ENCODE measurements around the gene KSR1.
"Not testable (repeated sequence)": the region's sequence is repeated elsewhere in the genome, so short reads cannot be mapped to it uniquely, and the experiment has no call there.

KSR1 gene

GRCh38 chr17:27610304-27610677 lies 154.0 kb downstream of the KSR1 start:
- DNase-seq (ENCODE audit: low spot score): no peak

DNA sequence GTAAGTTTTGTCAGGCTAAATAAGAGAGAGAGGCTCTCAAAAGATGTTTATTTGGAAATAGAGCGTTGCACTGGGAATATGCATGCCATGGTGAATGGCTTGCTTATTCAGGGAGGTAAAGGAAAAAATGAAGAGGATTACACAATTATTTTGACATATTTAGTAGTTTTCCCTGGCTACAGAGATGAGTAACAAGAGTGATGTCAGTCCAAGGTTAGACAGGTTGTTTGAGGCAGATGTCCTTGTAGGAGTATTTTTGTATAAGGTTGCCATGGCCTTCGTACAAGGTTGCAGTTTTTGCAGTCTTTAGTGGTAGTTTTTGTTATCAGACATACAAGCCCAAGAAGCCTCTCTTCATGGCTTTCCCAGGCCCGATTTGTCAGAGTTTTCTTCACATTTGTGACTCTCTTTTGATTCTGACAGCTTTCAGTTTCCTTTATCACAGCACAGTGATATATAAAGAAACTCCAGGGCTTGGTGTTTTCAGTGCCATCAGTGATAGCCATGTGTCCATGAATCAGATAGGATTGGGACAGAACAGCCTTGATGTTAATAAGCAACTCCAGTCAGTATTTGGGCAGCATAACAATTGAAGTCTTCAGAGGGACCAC lies 156.0 kb downstream of the KSR1 start:
- DNase-seq (ENCODE audit: low spot score): no peak

GRCh38 chr17:27613433-27613832 lies 157.2 kb downstream of the KSR1 start:
- no peak for DNase-seq (ENCODE audit: low spot score)

- DNase-seq (ENCODE audit: low spot score): no peak
Observed at GRCh38 chr17:27615121-27615520, 158.9 kb downstream of the KSR1 start.

DNA sequence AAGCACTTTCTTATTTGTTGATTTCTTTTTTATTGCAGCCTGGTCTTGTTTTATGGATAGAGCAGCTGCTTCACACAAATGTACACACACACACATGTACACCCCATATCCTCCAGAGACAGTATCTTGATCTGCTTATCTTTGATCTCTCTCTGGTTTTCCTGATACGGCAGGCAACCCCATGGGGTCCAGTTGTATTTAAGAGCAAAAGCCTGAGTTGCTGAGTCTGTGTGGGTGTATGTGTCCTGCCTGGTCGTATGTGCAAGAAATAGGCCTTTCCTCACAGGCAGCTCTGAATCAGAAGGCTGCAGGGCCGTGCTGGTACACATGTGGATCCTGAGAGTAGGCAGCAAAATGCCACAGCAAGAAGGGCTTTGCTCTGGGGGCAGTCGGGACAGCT lies 160.2 kb downstream of the KSR1 start:
- no peak for DNase-seq (ENCODE audit: low spot score)

- DNase-seq (ENCODE audit: low spot score): no peak
Observed at GRCh38 chr17:27618417-27618816, 162.2 kb downstream of the KSR1 start.

- no peak for DNase-seq (ENCODE audit: low spot score)
Observed at GRCh38 chr17:27620721-27621120, 164.5 kb downstream of the KSR1 start.

DNA sequence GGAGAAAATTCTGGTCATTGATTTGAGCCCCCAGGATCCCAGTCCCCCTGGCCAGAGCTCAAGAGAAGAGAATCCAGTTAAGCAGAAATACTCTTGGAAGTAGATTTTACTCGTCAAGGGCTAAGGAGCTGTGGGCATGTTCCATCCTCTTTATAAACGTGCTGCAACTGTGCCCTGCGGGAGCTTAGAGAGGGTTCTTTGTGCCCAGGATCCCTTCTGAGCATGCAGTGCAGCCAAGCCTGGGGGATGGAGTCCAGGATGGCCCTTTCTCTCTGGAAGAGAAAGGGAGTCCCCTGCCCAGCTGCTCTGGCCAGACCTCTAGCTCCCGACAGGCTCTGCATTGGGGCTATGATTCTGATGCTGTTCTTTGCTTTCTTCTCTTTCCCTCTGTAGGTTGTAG lies 165.3 kb downstream of the KSR1 start:
- no peak for DNase-seq (ENCODE audit: low spot score)

DNA sequence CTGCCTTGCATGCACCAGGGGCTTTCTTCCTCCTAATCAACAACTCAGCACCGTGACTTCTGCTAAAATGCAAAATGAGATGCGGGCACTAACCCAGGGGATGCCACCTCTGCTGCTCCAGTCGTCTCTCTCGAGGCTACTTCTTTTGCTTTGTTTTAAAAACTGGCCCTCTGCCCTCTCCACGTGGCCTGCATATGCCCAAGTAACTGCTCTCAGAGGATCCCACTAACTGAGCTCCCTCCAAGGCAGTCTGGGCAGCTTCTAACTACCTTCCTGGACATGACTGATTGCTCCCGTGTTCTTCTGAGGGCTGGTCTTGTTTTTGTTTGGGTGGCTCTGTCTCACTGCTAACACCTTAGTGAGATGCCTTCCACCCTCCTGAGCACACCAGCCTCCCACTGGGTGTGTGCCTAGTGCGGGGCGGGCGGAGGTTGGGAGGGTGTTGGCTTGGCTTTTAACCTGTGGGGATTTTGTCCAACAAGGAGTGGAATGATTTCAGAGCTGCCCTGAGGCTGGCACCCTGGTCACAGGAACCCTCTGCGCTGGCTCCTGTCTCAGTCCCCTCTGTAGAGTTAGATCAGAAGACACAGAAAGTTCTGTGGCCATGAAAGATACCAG lies 165.8 kb downstream of the KSR1 start:
- DNase-seq (ENCODE audit: low spot score): no peak

DNA sequence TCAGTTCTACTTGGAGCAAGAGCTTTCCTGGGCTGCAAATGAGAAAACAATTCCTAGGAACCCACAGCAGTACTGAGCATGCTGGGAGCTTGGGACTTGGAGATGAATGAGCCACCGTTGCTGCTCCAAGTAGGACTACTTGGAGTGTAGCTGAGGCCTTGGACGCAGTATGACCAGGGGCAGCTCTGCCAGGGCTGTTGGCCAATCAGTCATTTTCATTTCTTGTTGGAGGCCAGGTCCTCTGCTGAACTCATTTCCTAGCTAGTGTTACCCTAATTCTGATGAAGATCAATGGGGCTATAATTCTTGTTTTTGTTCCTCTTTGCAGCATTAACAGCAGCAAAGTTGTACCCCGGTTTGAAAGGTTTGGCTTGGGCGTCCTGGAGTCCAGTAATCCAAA lies 166.7 kb downstream of the KSR1 start:
- DNase-seq (ENCODE audit: low spot score): no peak

DNA sequence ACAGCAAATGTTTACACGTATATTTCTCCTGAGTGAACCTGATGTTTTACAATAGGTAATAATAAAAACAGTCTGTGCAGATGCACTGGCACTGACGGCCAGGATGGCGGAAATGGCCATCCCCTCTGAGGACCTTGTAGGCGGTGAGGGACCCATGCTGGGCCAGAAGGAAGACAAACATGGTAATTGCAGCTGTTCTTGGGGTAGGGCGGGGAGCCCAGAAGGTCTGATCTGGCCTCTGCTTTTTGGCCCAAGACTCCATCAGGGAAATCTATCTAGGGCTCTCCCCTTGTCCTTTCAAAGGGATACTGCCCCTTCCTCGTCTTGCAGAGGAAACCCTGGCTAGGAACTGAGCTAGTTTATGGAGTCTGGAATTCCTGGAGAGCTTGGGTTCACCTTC lies 167.4 kb downstream of the KSR1 start:
- DNase-seq (ENCODE audit: low spot score): no peak

DNA sequence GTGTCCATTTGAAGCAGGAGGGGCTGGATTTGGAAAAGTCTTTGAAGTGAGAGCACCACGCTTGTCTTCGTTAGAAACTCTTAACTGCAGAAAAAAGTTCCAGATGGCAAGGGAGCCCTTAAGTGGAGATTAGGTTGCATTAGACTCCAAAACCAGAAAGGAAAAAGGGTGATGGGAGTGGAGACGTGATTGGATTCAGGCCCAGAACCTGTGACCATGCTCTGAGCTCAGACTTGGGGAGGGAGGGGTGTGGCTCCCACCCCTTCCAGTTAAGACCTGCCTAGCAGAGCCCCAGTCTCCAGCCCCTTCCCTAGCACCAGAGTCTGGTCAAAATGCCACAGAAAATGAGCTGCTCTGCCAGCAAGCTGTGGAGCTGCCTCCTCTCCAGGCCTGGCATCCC lies 168.3 kb downstream of the KSR1 start:
- no peak for DNase-seq (ENCODE audit: low spot score)

- DNase-seq (ENCODE audit: low spot score): no peak
Observed at GRCh38 chr17:27625856-27626255, 169.6 kb downstream of the KSR1 start.

DNA sequence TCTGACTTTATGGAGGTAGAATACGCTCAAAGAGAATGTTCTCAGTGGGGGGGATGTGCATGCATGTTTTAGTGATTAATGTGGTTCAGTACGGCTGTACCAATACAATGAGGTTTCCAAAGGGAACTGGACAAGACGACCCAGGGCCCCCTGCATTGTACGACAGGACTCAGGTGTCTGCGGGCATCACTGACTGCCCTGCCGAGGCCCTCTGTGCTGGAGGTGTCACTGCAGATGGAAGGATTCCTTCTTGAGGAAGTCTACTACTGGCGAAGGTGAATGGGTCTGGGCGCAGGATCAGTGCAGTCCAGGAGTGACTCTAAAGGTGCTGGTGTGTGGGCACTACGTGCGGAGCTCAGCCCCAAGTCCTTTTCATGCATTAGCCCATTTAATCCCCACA lies 171.3 kb downstream of the KSR1 start:
- no peak for DNase-seq (ENCODE audit: low spot score)

- no peak for DNase-seq (ENCODE audit: low spot score)
Observed at GRCh38 chr17:27628376-27628775, 172.1 kb downstream of the KSR1 start.

DNA sequence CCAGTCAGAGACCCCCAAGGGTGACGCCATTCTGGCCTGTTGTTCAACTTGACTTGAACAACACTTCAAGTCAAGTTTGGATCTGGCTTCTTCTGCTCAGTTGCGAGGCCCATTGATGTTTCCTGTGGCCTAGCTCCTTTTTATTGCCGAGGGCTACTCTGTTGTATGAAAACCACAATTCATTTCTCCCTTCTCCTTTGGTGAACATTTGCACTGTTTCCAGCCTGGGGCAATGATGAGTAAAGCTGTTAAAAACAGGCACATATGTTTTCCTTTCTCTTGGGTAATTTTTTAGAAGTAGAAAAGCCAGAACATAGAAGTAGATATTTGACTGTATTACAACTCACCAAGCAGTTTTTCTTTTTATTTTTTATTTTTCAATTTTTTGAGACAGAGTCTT lies 173.0 kb downstream of the KSR1 start:
- DNase-seq (ENCODE audit: low spot score): not testable (repeated sequence)

GRCh38 chr17:27630607-27631410 lies 174.6 kb downstream of the KSR1 start, which contains the start of gene LGALS9:
LGALS9 (plus strand) TSS chr17:27631188; CDS start chr17:27631266, 78 bp downstream.
- DNase-seq (ENCODE audit: low spot score): no peak

DNA sequence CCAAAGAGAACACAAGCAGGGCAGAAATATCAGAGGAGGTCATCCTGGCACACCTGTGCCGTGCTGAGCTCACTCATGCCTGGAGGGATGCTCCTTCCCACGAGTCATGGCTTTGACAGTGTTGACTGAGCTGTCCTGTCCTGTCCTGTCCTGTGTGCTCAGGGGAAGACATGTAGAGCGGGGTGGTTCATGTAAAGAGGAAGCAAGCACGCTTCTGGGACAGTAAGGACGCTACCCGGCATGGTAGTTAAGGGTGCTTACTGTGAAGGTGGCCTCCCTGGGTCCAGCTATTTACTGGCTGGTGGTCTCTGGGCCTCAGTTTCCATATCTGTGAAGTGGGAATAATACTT lies 175.1 kb downstream of the KSR1 start:
- no peak for DNase-seq (ENCODE audit: low spot score)

DNA sequence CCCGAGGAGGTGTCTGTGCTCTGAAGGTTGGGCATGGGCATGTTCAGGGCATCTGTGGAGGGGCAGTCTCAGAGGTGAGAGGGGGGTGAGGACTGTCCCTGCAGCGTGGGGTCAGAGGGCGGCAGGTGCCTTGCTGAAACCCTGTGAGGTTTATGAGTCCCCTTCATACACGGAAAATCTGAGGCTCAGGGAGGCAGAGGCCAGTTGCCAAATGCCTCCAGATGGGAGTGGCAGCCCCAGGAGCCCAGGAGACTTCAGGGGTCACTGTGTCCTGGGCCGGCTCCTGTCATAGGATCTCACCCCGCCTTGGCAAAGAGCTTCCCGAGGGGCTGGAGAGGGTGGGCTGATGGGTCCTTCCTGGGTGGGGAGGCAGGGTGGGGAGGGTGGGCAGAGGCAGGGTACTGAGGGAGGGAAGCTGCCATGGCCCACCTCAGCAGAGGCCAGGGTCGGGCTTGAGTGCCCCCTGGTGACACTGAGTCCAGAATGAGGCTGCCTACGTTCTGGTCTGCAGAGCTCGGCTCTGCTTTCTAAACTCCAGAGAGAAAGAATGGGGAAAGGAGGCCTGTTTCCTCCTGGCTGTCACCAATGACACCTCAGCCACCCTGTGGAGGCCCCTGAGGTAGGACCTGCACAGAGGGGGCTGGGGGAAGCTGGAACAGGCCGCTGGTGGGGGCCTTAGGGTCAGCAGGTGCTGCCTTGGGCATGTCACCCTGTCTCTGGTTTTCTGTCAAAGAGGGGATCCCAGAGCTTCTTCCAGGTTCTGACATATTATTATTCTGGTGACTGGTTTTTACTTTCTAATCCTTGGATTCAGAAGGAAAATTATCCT lies 175.9 kb downstream of the KSR1 start:
- no peak for DNase-seq (ENCODE audit: low spot score)

GRCh38 chr17:27632766-27633165 lies 176.5 kb downstream of the KSR1 start:
- peak; percentile 32 for DNase-seq (ENCODE audit: low spot score)

GRCh38 chr17:27633312-27634025 lies 177.2 kb downstream of the KSR1 start:
- DNase-seq (ENCODE audit: low spot score): no peak

DNA sequence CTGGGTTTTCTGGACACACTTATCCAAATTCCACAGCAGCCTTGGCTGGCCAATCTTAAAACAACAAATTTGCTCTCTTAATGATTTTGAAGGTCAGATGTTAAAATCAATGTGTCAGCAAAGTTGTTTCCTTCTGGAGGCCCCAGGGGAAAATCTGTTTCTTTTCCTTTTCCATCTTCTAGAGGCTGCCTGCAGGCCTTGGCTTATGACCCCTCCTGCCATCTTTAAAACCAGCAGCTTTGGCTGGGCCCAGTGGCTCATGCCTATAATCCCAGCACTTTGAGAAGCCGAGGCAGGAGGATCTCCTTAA lies 177.7 kb downstream of the KSR1 start:
- DNase-seq (ENCODE audit: low spot score): no peak
